ENCODE measurements around the gene MAGI1.

Gene MAGI1

DNA sequence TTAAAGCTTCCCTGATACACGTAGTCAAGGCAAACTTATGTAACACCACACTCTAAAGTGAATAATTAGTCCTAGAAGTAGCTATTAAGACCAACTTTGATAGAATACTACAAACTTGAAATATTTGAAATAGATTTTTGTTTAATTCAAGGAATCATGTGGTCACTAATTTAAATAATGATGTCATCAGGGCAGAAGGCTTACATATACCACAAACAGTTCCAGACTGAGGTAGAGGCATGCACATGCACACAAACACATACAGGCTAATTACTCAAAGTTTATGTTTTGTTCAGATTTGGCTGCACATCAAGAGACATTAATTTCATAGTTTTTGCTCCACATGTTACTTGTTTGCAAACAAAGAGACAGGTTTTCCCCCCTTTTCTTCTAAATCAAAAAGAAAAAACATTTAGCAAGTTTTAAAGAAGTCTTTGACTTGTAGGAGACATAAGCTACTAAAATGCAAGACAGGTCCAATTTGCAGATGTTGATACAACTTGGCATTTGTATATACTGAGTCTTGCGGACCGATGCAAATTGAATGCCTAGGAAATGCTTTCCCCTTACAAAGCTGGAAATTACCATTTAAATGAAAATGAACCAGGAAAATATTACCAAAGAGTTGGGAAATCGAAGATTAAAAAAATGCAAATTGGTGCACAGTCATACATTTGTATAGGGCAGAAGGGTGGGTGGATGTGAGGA lies 594.8 kb downstream of the MAGI1 start:
- DNase-seq, result no peak

GRCh38 chr3:65439641-65440284 lies 599.0 kb downstream of the MAGI1 start:
- DNase-seq, result no peak

DNA sequence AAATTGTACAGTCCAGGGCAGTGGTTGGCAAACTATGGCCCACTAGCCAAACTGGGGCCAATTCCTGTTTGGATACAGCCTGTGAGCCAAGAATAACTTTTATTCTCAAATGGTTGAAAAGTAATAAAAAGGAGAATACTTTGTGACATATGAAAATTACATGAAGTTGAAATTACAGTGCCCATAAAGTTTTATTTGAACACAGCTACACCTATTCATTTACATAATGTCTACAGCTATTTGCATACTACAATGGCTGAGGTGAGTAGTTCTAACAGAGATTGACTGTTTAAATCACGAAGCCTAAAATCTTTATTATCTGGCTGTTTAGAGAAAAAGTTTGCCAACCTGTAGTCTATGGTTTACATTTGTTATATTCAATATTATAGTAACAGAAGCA lies 600.1 kb downstream of the MAGI1 start:
- DNase-seq, result no peak

DNA sequence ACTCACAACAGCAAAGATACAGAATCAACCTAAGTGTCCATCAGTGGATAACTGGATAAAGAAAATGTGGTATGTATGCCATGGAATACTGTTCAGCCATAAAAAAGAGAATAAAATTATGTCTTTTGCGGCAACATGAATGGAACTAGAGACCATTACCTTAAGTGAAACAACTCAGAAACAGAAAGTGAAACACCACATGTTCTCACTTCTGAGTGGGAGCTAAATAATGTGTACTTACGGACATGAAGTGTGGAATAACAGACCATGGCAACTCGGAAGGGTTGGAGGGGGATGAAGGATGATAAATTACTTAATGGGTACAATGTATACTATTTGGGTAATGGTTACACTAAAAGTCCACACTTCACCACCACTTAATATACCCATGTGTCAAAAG lies 600.6 kb downstream of the MAGI1 start:
- no peak for DNase-seq

DNA sequence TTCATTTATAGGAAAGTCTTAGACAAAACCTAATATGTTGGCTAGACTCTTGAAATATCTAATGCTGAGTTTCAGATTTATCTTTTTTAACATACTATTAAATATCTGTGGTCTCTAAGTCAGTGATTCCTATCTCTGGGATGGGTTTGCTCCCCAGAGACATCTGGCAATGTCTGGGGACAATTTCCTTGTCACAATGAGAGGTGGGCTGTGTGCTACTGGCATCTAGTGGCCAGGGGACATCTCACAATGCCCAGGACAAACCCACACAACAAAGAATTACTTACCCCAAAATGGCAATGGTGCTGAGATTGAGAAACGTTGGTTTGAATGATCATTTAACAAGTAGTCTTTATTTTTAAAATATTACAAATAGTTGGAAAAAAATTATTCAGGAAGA lies 602.1 kb downstream of the MAGI1 start:
- no peak for DNase-seq

DNA sequence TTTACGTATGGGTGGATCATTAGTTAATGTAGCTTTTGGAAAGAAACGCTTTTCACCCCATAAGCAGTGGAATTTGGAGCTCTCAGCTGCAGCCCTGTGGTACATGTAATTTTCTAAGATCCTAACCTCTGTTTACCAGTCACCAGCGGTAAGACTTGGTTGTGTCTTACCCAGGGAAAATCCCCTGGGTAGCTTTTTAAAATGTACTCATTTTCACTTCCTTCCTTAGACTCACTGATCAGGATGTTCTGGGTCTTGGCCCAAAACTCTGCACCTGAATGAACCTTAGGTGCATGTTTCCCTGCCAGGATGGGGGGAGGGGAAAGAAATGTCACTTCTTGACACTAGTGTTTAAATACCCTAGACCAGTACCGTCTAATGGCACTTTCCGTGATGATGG lies 605.2 kb downstream of the MAGI1 start:
- DNase-seq, result no peak

GRCh38 chr3:65432388-65433003 lies 606.2 kb downstream of the MAGI1 start:
- no peak for DNase-seq

GRCh38 chr3:65425880-65426279 lies 612.8 kb downstream of the MAGI1 start:
- DNase-seq, result no peak

- DNase-seq, result no peak
These were observed 616.6 kb downstream of the MAGI1 start for GRCh38 chr3:65422154-65422553.

DNA sequence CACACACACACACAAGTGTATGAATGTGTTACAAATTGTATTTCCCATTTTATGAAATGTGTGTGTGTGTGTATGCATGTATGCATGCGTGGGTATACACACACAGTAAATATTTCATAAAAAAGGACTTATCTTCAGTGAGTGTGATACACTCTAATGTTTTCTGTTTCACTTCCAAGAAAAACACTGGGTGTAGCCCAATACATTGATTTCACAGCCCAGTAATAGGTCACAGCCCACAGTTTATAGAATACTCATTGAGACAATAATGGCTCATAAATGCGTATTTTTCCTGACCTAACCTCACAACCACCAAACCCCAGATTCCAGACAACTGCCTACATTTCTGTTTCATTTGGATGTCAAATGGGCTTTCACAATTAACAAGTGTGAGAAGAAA lies 619.5 kb downstream of the MAGI1 start:
- no peak for DNase-seq

DNA sequence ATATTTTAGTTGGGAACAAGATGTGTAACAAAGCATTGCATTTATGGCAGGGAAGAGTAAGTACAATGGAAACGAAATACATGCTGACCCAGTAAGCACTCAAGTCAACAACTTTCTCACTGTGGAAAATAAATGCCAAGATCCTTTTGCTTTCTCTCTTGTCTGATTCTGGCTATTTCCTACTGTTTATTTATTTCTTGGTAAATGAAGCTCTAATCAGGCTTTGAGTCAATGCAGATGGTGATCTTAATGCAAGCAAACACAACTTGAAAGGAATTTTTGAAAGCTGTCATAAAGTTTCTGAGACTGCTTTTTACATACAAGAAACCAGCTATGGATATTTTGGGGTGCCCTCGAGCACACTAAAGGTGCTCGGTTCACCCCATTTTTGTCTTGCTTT lies 624.8 kb downstream of the MAGI1 start:
- no peak for DNase-seq

DNA sequence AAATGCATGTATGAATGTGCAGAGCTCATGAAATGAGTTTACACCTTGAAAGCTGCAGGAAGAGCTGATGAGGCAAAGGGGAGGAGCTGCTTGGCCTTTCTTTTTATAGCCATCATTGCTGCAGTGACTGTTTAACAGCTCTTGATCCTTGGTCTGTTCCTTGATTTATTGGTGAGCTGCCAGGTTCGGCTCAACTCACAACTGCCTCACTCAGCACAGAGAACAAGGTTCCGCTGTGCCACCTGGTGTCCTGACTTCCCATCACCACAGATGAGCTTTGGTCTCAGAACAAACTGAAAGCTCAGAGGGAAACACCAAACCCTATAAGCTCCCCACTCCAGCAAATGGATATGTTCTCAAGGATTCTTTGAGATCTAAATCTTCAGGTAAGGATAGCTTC lies 626.1 kb downstream of the MAGI1 start:
- no peak for DNase-seq

DNA sequence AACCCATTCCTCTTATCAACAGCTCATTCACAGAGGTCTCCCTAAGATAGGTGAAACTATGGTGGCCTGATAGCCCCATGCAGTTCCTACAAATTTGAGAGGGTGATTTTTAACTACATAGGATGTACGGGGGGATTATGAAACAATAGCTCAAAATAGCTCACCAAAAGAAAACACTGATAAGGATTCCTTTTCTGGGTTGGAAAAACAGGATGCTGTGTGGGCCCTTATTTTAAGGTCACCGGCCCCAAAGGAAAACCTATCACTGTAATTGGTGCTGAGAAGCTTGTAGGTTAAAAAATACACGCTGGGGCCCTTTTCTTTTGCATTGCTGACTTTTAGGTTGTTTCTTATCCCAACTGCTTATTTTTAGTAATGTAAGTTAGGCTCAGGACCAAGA lies 627.4 kb downstream of the MAGI1 start:
- DNase-seq, result no peak

GRCh38 chr3:65409176-65409569 lies 629.5 kb downstream of the MAGI1 start:
- DNase-seq, result no peak

DNA sequence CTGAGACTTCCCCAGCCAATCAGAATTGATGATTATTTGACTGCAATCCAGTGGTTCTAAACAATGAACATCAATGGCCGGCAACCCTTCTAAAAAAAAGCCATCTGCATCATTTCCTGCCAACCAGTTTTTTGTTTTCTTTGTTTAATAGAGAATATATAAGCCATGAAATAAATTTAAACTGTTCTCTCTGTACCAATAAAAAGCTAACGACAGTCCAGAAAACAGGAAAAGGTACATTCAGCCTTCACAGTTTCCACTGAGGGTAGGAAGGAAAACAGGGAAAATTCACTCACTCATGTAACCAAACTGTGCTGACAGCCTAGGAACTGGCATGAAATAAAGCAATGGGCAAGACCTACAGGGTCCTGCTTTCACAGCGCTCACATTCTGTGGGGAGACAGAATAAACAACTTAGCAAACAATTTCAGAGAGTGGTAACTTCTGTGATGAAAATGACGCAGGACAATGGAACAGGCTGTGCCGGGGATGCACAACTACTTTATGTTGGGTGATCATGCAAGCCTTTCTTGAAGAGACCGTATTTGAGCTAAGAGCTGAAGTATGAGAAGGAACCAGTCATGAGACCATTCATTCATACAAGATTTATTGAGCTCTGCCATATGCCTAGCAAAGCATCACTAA lies 630.1 kb downstream of the MAGI1 start:
- no peak for DNase-seq

DNA sequence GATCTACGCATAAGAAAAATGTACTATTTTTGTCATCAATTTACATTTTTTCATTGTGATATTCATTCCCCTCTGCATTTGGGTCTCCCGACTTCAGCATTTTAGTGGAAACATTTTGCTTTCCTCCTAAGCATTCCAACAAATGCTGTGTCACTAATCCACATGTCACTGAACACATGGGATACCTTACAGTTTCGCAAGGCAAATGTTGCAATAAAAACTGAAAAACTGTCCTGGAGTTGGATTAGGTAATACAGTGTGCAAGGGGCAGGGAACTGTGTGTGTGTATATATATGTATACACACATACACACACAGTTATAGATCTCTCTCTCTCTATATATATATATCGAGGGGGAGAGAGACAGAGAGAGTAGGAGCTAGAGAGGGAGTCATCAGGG lies 632.2 kb downstream of the MAGI1 start:
- no peak for DNase-seq

DNA sequence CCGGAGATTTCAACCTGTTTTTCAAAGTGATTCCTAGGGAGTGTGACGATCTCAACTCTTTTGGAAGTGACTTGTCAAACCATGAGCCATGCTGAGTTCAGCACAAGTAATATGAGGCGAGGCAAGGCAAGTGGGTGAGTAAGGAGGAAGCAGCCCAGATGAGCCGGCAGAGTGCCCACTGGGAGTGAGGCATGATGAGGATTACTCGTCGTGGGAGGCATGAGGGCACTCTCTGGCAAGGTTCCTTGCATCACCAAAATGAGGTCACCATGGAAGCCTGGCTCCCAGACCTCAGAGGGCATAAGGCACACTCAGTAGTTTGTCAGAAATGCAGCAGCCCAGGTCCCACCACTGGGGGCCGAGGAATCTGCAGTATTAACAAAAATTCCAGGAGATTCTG lies 636.1 kb downstream of the MAGI1 start:
- no peak for DNase-seq

DNA sequence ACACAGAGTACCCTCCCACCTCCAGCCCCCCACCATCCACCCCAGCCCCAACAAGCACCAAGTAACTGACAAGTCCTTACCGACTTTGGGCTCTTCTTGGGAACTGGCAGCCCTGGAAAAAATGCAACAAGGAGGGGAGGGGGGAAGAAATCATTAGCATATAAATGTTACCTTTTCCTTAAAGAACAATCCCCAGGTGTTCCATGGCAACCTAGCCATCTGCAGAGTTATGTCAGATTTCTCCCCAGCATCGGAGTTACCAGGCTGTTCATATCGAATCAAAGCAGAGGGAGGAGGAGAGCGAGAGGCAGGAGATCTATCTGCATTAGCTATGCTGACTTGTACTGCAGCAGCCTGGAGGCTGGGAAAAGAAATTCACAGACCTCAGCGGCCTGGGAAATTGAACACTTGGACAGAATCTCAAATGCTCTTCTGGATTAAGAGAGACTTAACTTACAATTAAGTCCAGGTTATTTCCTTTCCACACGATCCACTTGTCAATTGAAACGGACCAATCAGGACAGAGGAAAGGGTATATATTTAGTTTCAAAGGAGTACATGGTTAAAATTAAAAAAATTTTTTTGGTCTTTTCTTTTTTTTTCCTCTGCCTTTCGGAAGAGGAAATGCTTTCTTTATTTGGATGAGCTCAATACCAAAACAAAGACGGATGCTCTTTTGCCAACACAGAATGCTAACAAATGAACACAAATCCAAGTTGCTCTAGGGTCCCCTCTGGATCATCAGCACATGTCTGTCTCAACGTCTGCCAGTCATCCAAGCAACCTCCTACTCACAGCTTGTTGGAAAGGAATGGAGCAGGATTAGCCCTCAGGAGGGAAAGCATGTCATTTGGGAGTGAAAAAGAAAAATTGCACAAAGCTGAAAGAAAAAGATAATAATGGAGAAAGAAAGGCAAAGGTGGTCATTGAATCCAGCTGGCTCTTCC lies 637.1 kb downstream of the MAGI1 start:
- DNase-seq, result no peak

DNA sequence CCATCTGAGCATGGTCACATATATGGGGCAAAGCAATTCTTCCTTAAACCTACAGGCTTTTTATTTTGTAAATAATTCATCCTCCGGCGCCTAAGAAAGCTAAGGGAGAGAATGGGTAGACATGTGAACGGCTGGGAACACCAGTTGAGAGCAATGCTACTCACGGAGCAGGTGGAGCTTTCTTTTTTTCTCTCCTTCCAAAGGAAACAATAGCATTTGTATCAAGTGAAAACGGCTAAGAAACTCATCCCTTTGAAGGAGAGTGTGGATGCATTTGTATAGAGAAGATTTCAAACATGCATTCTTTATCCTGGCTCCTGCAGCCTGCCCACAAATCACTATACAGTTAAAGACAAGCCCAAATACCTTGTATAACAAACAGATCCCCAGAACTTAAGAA lies 637.8 kb downstream of the MAGI1 start:
- no peak for DNase-seq

DNA sequence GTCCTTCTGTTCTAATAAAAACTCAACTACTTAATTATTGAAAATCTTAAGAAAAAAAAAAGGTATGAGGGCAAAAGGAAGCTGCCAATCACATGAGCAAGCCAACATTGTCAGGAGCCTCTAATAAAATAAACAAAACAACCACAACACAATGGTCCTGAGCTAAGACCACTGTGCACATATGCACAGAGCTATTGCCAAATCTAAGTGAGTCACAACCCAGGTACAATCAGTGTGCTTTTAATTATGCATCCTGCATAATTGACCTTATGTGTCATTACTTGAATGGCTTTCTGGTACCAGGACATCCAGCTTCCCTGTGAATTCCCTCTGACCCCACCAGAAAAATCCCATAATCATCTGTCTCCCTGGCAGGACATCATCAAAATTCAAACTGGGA lies 639.8 kb downstream of the MAGI1 start:
- no peak for DNase-seq

DNA sequence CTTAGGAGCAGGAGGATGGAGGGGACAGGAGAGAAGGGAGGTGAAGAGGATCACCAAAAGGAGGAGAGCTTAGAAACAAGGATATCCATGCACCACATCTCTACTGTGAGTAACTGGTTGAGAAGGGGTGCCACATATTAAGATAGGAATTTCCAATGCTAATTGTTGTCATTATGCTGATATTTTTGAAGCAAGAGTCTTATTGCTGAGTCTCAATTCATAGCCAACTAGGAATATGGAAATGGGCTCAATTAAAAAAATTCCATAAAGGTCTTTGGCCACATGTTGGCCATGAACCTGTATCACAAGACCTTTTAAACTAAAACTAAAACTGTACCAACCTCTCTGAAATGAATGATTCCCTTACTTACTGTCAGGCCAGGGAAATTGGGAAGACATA lies 642.6 kb downstream of the MAGI1 start:
- DNase-seq, result no peak

- DNase-seq, result no peak
These were observed 647.6 kb downstream of the MAGI1 start for GRCh38 chr3:65391068-65391467.

DNA sequence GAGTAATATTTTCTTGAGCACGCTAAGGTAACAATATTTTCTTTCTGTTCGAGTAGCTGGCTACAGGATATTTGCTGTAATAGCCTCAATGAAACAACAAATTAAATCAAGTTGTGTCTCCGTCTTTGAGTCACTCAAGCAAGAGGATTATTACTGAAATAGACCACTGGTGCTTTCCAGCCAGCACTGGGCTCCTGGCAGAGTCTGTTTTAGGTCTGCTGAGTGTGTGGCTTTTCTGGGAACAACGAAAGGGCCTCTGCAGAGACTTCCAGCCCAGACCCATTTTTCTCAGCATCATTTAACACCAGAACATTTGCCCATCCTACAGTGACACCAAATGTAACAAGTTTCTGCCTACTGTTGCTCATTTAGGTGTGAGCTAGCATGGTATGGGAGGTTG lies 652.9 kb downstream of the MAGI1 start:
- DNase-seq, result no peak

Data from activated gamma-delta T cell treated with Interleukin-2 at 50 U/mL for 16 hours (primary cell).